Panc1 (cell line): ENCODE data around the gene HNRNPR. TPM values are rescaled to one million over a fixed set of nuclear protein-coding genes. Genes with fewer than 3 reads are reported as not detected.

Experiments
- ATAC-seq: fragments of 200-7000 bp; cut with Tn5 transposase; 2 replicates; pipeline ENCODE4 v1.9.1; 2020; ENCODE audit warnings: mild to moderate bottlenecking, moderate library complexity
- BruUV-seq: library from RNA; stranded (reverse); fragments of 400-500 nt; replicated peaks from 2 replicates; lab custom pipeline; 2021; lab: Mats Ljungman, UMichigan
- CTCF ChIA-PET: fragments of 300-600 bp; sonication (Branson Sonifier 250); formaldehyde crosslinking; loops from one replicate; lab custom pipeline; 2022; ENCODE audit warnings: antibody characterized with exemption; lab: Charles Lee
- POLR2A ChIA-PET: fragments of 300-600 bp; sonication (Branson Sonifier 250); formaldehyde crosslinking; loops from one replicate; lab custom pipeline; 2022; ENCODE audit warnings: antibody characterized with exemption; lab: Charles Lee
- DNase-seq: peaks from one replicate; pipeline ENCODE4 v3.0.0-alpha.2; 2010; ENCODE audit warnings: low read depth, low spot score
- H3K27ac ChIP-seq: 2 replicates; pipeline ENCODE4 v1.5.1; 2011; ENCODE audit warnings: mild to moderate bottlenecking, low read length, inconsistent platforms
- H3K27me3 ChIP-seq: fragments of 200-500 bp; sonication (Bioruptor generic); 2 replicates; pipeline ENCODE4 v1.6.0; 2014; ENCODE audit warnings: low read length, inconsistent platforms; ENCODE audit not compliant: control insufficient read depth, insufficient read depth
- H3K36me3 ChIP-seq: fragments of 200-500 bp; sonication (Bioruptor generic); 2 replicates; pipeline ENCODE4 v1.5.1; 2014; ENCODE audit warnings: inconsistent platforms, mild to moderate bottlenecking, low read length, moderate library complexity; ENCODE audit not compliant: control insufficient read depth, insufficient read depth
- H3K4me1 ChIP-seq: 2 replicates; pipeline ENCODE4 v1.5.1; 2011; ENCODE audit warnings: inconsistent platforms, mild to moderate bottlenecking, low read length, moderate library complexity; ENCODE audit not compliant: control insufficient read depth, insufficient read depth
- H3K4me3 ChIP-seq, 2 experiments: 2 replicates each; pipeline ENCODE4 v1.5.1; 2011 to 2012; ENCODE audit warnings: low read depth in 2 of 2, low read length in 2 of 2, mild to moderate bottlenecking in 2 of 2, inconsistent platforms in 1 of 2, moderate library complexity in 1 of 2
- H3K9me3 ChIP-seq: fragments of 200-500 bp; sonication (Bioruptor generic); 2 replicates; pipeline ENCODE4 v1.5.1; 2014; ENCODE audit warnings: low read depth, mild to moderate bottlenecking, inconsistent platforms, low read length, moderate library complexity; ENCODE audit not compliant: control insufficient read depth, insufficient read depth
- CTCF ChIP-seq: fragments of 450-650 bp; IDR thresholded peaks from 2 replicates; pipeline ENCODE4 v1.5.1; 2017; ENCODE audit warnings: mild to moderate bottlenecking
- POLR2AphosphoS5 ChIP-seq: IDR thresholded peaks from 2 replicates; pipeline ENCODE4 v1.6.1; 2012; ENCODE audit warnings: mild to moderate bottlenecking, low read depth, low read length, moderate library complexity
- REST ChIP-seq, 2 experiments: IDR thresholded peaks; 2 replicates each; pipeline ENCODE4 v1.6.1; 2011 to 2012; ENCODE audit warnings: low read depth in 2 of 2, control low read depth in 1 of 2, low read length in 1 of 2, mild to moderate bottlenecking in 1 of 2, moderate library complexity in 1 of 2; ENCODE audit not compliant: insufficient read depth in 1 of 2
- SIN3A ChIP-seq: IDR thresholded peaks from 2 replicates; pipeline ENCODE4 v1.6.1; 2012; ENCODE audit warnings: low read depth, mild to moderate bottlenecking, low read length, moderate library complexity, borderline replicate concordance; ENCODE audit not compliant: insufficient read depth
- TCF7L2 ChIP-seq: IDR thresholded peaks from 2 replicates; pipeline ENCODE4 v1.6.1; 2011; ENCODE audit warnings: mild to moderate bottlenecking, low read depth, low read length, inconsistent platforms
- in situ Hi-C: cut with HindIII; loops from 2 replicates; pipeline ENCODE4 v1.10.0; 2016; ENCODE audit warnings: low sequenced_read_pairs, low pct_unique_long_range_greater_than_20kb
- intact Hi-C: fragments of 100-400 bp; cut with micrococcal nuclease; formaldehyde crosslinking; loops from one replicate; pipeline ENCODE4 v1.10.0; 2022; ENCODE audit not compliant: unreplicated experiment
- total RNA-seq: library from RNA; stranded (reverse); gene quantifications from one replicate; pipeline ENCODE4 v1.2.1, GENCODE V29; 2021; ENCODE audit not compliant: unreplicated experiment

Gene HNRNPR
- total RNA-seq, 1 experiment from 2014 or later = 173 TPM

- no peak for ATAC-seq
- no peak for DNase-seq
- no peaks in the 10 kb centered on the region for H3K36me3 ChIP-seq
- BruUV-seq = no TSS peak
- intact Hi-C loops (no loop called here), in situ Hi-C loops (no loop called here)
- no peak for TF ChIP-seq REST (IDR thresholded peaks at IDR 0.05; ENCODE audit: insufficient read depth in 1 of 2, low read depth in 2 of 2, low read length in 1 of 2)
- TF ChIP-seq POLR2AphosphoS5 = no peak
- no peak for TF ChIP-seq CTCF
- no peak for TF ChIP-seq SIN3A
- TF ChIP-seq TCF7L2 = no peak
- no peaks in the 10 kb centered on the region for H3K9me3 ChIP-seq
- H3K4me1 ChIP-seq = no peaks in the 10 kb centered on the region
- ChIA-PET CTCF (no interaction called here), POLR2A (no interaction called here)
- no peak overlapping the region for H3K4me3 ChIP-seq
- H3K27me3 ChIP-seq = no peaks in the 10 kb centered on the region
- no peak overlapping the region for H3K27ac ChIP-seq
These were observed 48.2 kb upstream of the HNRNPR start for GRCh38 chr1:23392125-23392855.

GRCh38 chr1:23389837-23390321 is 45.8 kb upstream of the HNRNPR start:
- ChIA-PET CTCF (interaction anchor here (1.3 kb wide), 1 partner anchor 14 kb away, joined by 4 read pairs; no protein-coding TSS in a partner anchor), POLR2A (interaction anchor here (1.1 kb wide), 1 partner anchor 13 kb away, joined by 9 read pairs; no protein-coding TSS in a partner anchor)
- in situ Hi-C loops = no loop called here
- Histone ChIP-seq H3K4me1 (peaks cover under 1% of the 10 kb centered on the region; the same call in 1 of the 2 replicates), H3K4me3 (no peak overlapping the region), H3K27ac (no peak overlapping the region), H3K27me3 (no peaks in the 10 kb centered on the region), H3K36me3 (no peaks in the 10 kb centered on the region), H3K9me3 (no peaks in the 10 kb centered on the region)
- TF ChIP-seq TCF7L2 (no peak), SIN3A (no peak), CTCF (no peak), REST (IDR thresholded peaks at IDR 0.05; ENCODE audit: insufficient read depth in 1 of 2, low read depth in 2 of 2, low read length in 1 of 2) (no peak), POLR2AphosphoS5 (no peak)
- no peak for ATAC-seq
- no peak for DNase-seq
- no TSS peak for BruUV-seq
- intact Hi-C loops = no loop called here
